NCI-H1048 (cell line): ENCODE data around the gene PPP1R3A.
"Not testable (repeated sequence)": the region's sequence is repeated elsewhere in the genome, so short reads cannot be mapped to it uniquely, and the experiment has no call there.

Source experiments
- DNase-seq: peaks from one replicate; lab custom pipeline; 2025; lab: John Stamatoyannopoulos, UW

Gene PPP1R3A, protein sequence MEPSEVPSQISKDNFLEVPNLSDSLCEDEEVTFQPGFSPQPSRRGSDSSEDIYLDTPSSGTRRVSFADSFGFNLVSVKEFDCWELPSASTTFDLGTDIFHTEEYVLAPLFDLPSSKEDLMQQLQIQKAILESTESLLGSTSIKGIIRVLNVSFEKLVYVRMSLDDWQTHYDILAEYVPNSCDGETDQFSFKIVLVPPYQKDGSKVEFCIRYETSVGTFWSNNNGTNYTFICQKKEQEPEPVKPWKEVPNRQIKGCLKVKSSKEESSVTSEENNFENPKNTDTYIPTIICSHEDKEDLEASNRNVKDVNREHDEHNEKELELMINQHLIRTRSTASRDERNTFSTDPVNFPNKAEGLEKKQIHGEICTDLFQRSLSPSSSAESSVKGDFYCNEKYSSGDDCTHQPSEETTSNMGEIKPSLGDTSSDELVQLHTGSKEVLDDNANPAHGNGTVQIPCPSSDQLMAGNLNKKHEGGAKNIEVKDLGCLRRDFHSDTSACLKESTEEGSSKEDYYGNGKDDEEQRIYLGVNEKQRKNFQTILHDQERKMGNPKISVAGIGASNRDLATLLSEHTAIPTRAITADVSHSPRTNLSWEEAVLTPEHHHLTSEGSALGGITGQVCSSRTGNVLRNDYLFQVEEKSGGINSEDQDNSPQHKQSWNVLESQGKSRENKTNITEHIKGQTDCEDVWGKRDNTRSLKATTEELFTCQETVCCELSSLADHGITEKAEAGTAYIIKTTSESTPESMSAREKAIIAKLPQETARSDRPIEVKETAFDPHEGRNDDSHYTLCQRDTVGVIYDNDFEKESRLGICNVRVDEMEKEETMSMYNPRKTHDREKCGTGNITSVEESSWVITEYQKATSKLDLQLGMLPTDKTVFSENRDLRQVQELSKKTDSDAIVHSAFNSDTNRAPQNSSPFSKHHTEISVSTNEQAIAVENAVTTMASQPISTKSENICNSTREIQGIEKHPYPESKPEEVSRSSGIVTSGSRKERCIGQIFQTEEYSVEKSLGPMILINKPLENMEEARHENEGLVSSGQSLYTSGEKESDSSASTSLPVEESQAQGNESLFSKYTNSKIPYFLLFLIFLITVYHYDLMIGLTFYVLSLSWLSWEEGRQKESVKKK

DNA sequence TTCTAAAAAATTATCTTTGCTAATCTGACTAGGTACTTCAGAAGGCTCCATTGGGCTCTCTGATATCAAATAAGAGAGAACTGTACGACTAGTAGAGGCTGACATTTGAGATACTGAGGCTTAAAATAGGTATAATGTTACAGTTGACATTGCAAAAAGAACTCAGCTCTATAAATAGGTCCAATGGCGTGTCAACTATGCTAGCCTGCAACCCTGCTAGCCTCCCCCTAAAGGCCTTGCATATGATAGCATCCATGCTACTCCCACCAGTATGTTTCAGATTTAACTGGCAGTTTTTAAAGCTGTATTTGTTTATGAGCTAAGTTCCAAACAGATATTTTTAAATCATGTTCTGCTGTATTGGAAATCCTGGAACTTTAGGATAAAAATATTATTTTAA lies at the start of gene PPP1R3A:
Gene PPP1R3A, minus strand, starts transcription at position 64 of the 400 bp plus-strand sequence. Its CDS starts 13 bp downstream, at position 51.
- no peak for DNase-seq

GRCh38 chr7:113963356-113963755 lies 44.5 kb upstream of the PPP1R3A start:
- DNase-seq, result no peak

DNA sequence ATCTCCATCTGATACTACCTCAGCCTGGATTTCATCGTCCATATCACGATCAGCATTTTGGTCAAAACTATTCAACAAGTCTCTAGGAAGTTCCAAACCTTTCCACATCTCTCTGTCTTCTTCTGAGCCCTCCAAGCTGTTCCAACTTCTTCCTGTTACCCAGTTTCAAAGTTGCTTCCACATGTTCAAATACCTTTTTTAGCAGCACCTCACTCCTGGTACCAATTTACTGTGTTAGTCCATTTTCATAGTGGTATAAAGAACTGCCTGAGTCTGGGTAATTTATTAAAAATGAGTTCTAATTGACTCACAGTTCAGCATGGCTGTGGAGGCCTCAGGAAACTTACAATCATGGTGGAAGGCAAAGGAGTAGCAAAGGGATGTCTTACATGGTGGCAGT lies 41.1 kb upstream of the PPP1R3A start:
- DNase-seq, result no peak

- no peak for DNase-seq
Measured at GRCh38 chr7:113955157-113955556, 36.3 kb upstream of the PPP1R3A start.

GRCh38 chr7:113953553-113953952 lies 34.7 kb upstream of the PPP1R3A start:
- no peak for DNase-seq

DNA sequence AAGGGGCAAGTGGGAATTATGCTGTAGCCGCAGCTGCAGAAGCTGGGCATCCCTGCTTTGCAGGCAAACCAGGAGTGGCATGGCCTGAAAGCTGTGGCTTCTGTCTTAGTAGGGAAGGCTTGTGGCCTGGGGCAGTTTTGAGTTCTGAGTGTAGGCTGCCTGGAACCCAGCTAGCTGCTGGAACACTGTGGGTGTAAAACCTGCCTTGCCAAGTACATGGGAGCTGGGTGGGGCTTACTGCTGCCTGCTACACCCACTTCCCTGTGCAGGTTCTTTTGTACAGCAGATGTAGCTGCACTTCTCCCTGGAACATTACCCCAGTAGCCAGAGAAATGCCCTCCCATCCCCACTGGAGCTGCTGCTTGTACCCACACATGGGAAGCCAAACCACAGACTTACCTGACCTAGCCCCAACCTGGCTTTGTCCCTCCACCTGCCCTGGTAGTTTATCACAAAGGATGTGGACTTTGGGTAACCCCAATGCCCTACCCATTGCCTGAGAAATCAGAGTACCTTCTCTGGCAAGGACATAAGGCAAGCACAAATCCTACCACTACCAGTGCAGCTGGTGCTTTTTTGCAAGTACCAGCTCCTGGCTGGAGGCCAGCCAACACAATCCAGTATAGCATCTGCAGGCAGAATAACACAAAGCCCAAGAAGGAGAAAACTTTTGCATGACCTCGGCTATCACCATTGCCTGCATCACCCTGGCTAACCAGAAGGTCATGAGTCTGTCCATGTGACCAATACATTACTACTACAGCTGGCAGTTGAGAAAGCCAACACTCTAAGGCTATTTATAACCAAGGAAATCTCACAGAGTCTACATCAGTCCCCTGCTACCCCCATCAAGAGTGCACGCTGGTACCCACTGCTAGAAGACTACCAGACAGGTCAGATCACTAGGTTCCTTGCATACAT lies 26.5 kb upstream of the PPP1R3A start:
- DNase-seq, result no peak

- no peak for DNase-seq
Measured at GRCh38 chr7:113936982-113937381, 18.2 kb upstream of the PPP1R3A start.

DNA sequence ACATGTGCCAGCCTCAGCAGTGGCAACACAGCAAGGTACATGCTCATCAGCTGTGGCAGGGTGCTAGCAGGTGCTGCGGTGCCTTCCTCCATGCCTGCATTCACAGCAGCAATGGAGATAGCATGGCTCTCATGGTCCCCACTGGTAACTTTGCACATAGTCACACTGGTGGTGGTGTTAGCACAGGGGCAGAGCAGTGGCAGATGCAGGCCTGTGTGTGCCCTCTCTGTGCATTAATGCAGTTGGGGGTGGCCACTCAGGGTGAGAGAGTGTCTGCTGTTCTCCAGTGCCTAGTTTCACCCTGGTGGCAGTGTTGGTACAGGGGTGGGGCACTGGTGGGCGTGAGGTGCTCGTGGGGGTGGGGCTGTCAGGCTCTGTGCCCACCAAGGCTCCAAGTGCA lies 17.7 kb upstream of the PPP1R3A start:
- no peak for DNase-seq

- DNase-seq, result not testable (repeated sequence)
Measured at GRCh38 chr7:113929389-113929788, 10.6 kb upstream of the PPP1R3A start.

- DNase-seq, result no peak
Measured at GRCh38 chr7:113928112-113928511, 9.3 kb upstream of the PPP1R3A start.

GRCh38 chr7:113922049-113922448 lies 3.2 kb upstream of the PPP1R3A start:
- DNase-seq, result no peak

GRCh38 chr7:113921363-113921762 lies 2.6 kb upstream of the PPP1R3A start:
- DNase-seq, result no peak

GRCh38 chr7:113917840-113918239 lies 969 bp downstream of the PPP1R3A start:
- DNase-seq, result no peak

DNA sequence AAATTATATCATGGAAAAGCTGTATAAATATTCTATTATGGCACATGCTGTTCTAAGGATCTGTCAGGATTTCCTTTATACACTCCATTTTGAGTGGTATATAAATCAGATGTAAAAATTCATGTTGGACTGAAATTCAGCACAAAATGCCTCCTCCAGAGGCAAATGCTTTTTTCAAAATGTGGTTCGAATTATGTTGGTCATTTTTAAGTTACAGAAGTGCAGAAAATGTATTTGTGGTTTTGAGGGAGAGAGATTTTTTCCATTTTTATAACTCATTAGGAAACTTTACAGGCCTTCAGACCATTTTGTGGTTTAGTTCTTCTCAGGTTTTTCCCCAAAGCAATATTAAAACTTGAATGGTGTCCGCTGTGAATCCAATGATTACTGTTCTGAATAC lies 2.9 kb downstream of the PPP1R3A start:
- no peak for DNase-seq

- no peak for DNase-seq
Measured at GRCh38 chr7:113912876-113913275, 5.9 kb downstream of the PPP1R3A start.

- DNase-seq, result no peak
Measured at GRCh38 chr7:113907617-113908016, 11.2 kb downstream of the PPP1R3A start.

- DNase-seq, result no peak
Measured at GRCh38 chr7:113904521-113904920, 14.3 kb downstream of the PPP1R3A start.

DNA sequence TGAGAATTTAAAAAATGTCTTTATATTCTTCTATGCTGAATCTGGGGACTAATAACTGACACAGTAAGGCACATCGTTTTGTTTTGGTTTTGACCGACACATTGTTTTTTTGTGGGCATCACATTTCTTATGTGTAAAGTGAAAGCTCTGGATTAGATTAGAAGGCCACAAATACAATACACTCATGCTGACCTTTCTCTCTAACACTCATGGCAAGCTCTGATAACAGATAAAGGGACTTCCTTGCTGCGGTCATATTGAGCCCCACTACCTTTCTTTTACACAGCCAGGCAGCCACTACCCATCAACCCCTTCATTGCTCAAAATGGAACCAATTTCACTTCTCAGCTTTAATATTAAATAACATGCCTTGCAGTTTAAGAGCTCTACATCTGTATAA lies 26.0 kb downstream of the PPP1R3A start:
- DNase-seq, result no peak

- DNase-seq, result no peak
Measured at GRCh38 chr7:113891828-113892227, 27.0 kb downstream of the PPP1R3A start.

GRCh38 chr7:113891031-113891350 lies 27.8 kb downstream of the PPP1R3A start:
- DNase-seq, result no peak

- DNase-seq, result no peak
Measured at GRCh38 chr7:113890331-113891030, 28.3 kb downstream of the PPP1R3A start.
